Aortic smooth muscle cell (primary cell): ENCODE data around the gene TAF11L2. TPM values are rescaled to one million over a fixed set of nuclear protein-coding genes. Genes with fewer than 3 reads are reported as not detected.

ENCODE experiments used
- total RNA-seq: library from RNA; depleted of rRNA; stranded (reverse); fragments of >200 nt; gene quantifications from 2 replicates; pipeline ENCODE4 v1.2.3, GENCODE V29; 2014

Gene TAF11L2
- not detected in 2 replicates for total RNA-seq

DNA sequence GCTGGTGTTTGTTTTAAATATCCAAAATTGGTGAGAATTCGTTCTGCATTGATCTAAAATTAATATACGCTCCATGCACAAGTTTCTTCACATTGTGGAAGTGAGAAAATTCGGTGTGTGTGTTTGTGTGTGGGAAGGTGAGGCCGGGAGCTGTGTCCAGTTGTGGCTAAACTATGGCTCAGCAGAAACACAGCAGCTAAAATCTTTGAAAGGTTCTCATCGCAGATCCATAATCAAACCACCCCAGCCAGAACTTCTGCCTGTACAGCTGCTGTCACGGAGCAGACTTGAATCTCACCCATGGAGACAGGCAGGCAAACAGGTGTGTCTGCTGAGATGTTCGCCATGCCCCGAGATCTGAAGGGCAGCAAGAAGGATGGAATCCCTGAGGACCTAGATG lies at the start of gene TAF11L2:
Gene TAF11L2, plus strand, starts transcription at position 301 of the 400 bp plus-strand sequence.

DNA sequence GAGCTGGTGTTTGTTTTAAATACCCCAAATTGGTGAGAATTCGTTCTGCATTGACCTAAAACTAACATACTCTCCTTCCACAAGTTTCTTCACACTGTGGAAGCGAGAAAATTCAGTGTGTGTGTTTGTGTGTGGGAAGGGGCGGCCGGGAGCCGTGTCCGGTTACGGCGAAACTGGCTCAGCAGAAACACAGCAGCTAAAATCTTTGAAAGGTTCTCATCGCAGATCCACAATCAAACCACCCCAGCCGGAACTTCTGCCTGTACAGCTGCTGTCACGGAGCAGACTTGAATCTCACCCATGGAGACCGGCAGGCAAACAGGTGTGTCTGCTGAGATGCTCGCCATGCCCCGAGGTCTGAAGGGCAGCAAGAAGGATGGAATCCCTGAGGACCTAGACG lies 20.0 kb downstream of the TAF11L2 start, which contains the start of gene TAF11L3:
Gene TAF11L3, plus strand, starts transcription at position 301 of the 400 bp plus-strand sequence.

DNA sequence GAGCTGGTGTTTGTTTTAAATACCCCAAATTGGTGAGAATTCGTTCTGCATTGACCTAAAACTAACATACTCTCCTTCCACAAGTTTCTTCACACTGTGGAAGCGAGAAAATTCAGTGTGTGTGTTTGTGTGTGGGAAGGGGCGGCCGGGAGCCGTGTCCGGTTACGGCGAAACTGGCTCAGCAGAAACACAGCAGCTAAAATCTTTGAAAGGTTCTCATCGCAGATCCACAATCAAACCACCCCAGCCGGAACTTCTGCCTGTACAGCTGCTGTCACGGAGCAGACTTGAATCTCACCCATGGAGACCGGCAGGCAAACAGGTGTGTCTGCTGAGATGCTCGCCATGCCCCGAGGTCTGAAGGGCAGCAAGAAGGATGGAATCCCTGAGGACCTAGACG lies 23.5 kb downstream of the TAF11L2 start, which contains the start of gene TAF11L4:
Gene TAF11L4, plus strand, starts transcription at position 301 of the 400 bp plus-strand sequence.

DNA sequence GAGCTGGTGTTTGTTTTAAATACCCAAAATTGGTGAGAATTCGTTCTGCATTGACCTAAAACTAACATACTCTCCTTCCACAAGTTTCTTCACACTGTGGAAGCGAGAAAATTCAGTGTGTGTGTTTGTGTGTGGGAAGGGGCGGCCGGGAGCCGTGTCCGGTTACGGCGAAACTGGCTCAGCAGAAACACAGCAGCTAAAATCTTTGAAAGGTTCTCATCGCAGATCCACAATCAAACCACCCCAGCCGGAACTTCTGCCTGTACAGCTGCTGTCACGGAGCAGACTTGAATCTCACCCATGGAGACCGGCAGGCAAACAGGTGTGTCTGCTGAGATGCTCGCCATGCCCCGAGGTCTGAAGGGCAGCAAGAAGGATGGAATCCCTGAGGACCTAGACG lies 26.9 kb downstream of the TAF11L2 start, which contains the start of gene TAF11L5:
Gene TAF11L5, plus strand, starts transcription at position 301 of the 400 bp plus-strand sequence.

DNA sequence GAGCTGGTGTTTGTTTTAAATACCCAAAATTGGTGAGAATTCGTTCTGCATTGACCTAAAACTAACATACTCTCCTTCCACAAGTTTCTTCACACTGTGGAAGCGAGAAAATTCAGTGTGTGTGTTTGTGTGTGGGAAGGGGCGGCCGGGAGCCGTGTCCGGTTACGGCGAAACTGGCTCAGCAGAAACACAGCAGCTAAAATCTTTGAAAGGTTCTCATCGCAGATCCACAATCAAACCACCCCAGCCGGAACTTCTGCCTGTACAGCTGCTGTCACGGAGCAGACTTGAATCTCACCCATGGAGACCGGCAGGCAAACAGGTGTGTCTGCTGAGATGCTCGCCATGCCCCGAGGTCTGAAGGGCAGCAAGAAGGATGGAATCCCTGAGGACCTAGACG lies 30.3 kb downstream of the TAF11L2 start, which contains the start of gene TAF11L6:
Gene TAF11L6, plus strand, starts transcription at position 301 of the 400 bp plus-strand sequence.

Other genes with a start within 250 kb of the TAF11L2 start
- gene TAF11L3, start 20.1 kb downstream of the TAF11L2 start, total RNA-seq: not detected in 2 replicates
- gene TAF11L4, start 23.6 kb downstream of the TAF11L2 start, total RNA-seq: not detected in 2 replicates
- gene TAF11L5, start 27.0 kb downstream of the TAF11L2 start, total RNA-seq: not detected in 2 replicates
- not detected in 2 replicates for gene TAF11L6, start 30.4 kb downstream of the TAF11L2 start, total RNA-seq
- not detected in 2 replicates for gene TAF11L7, start 87.5 kb downstream of the TAF11L2 start, total RNA-seq
- not detected in 2 replicates for gene TAF11L8, start 92.7 kb downstream of the TAF11L2 start, total RNA-seq
- not detected in 2 replicates for gene TAF11L9, start 96.2 kb downstream of the TAF11L2 start, total RNA-seq
- not detected in 2 replicates for gene TAF11L10, start 99.6 kb downstream of the TAF11L2 start, total RNA-seq
- gene TAF11L11, start 106.0 kb downstream of the TAF11L2 start, total RNA-seq: not detected in 2 replicates
- gene TAF11L12, start 112.2 kb downstream of the TAF11L2 start, total RNA-seq: not detected in 2 replicates
- not detected in 2 replicates for gene TAF11L13, start 133.9 kb downstream of the TAF11L2 start, total RNA-seq
- gene TAF11L14, start 136.2 kb downstream of the TAF11L2 start, total RNA-seq: not detected in 2 replicates